Esophagus muscularis mucosa (tissue), 4 donors: Measurements from ENCODE around the gene KCNA10. TPM values are rescaled to one million over a fixed set of nuclear protein-coding genes. Genes with fewer than 3 reads are reported as not detected.

ENCODE experiments used
- DNase-seq: peaks from one replicate; pipeline ENCODE4 v3.0.0-alpha.2; 2017; ENCODE audit errors: extremely low spot score
- H3K27ac ChIP-seq, 4 donors: fragments of 200-600 bp; sonication (generic); replicated peaks in 1 of 4; 1 replicate in 3 of 4; 2 replicates in 1 of 4; pipeline ENCODE4 v1.5.1; 2016 to 2019; ENCODE audit warnings: mild to moderate bottlenecking in 1 of 4
- H3K27me3 ChIP-seq, 4 donors: fragments of 200-600 bp; sonication (generic); one replicate each; pipeline versions ENCODE4 v1.5.1 to v1.6.0; 2016 to 2019
- H3K36me3 ChIP-seq, 4 donors: fragments of 200-600 bp; sonication (generic); one replicate each; pipeline ENCODE4 v1.5.1; 2016 to 2019
- H3K4me1 ChIP-seq, 4 donors: fragments of 200-600 bp; sonication (generic); one replicate each; pipeline ENCODE4 v1.5.1; 2016 to 2019
- H3K4me3 ChIP-seq, 4 donors: fragments of 200-600 bp; sonication (generic); 1 replicate in 2 of 4; 2 replicates in 2 of 4; pipeline ENCODE4 v1.5.1; 2016 to 2019; ENCODE audit warnings: mild to moderate bottlenecking in 4 of 4, moderate library complexity in 1 of 4
- H3K9me3 ChIP-seq, 4 donors: fragments of 200-600 bp; sonication (generic); 1 replicate in 3 of 4; 2 replicates in 1 of 4; pipeline ENCODE4 v1.5.1; 2016 to 2019
- CTCF ChIP-seq, 3 experiments: fragments of 200-600 bp in 2 of 3; fragments of 450-650 bp in 1 of 3; sonication (generic) in 2 of 3; IDR thresholded peaks; one replicate each; pipeline ENCODE4 v1.5.1; 2017 to 2019; ENCODE audit warnings: antibody characterized with exemption in 3 of 3, mild to moderate bottlenecking in 2 of 3, moderate library complexity in 1 of 3
- EP300 ChIP-seq: sonication (generic); formaldehyde crosslinking; IDR thresholded peaks from one replicate; pipeline ENCODE4 v1.6.1; 2017; ENCODE audit warnings: antibody characterized with exemption
- POLR2A ChIP-seq: fragments of 450-650 bp; IDR thresholded peaks from one replicate; pipeline ENCODE4 v1.6.1; 2017; ENCODE audit warnings: antibody characterized with exemption, moderate library complexity, mild to moderate bottlenecking, low read depth
- POLR2AphosphoS5 ChIP-seq, 2 donors: sonication (generic); formaldehyde crosslinking; IDR thresholded peaks; one replicate each; pipeline ENCODE4 v1.6.1; 2017; ENCODE audit warnings: antibody characterized with exemption in 2 of 2
- WGBS: methylation state at CpG from one replicate; pipeline ENCODE4 v1.1.5; 2018; 5-methylcytosine and 5-hydroxymethylcytosine counted together
- intact Hi-C: fragments of 100-400 bp; cut with DNase I; formaldehyde crosslinking; loops from one replicate; pipeline ENCODE4 v1.15.1; 2023
- total RNA-seq, 4 donors: library from RNA; depleted of rRNA; stranded (reverse); fragments of >200 nt; gene quantifications; one replicate each; pipeline versions ENCODE4 v1.1.0 to v1.2.1, GENCODE V29; 2016

The KCNA10 gene
- total RNA-seq, 4 donors from 2014 or later, result 0.23 TPM; not detected in 3

- Histone ChIP-seq H3K27ac (no peak overlapping the region), H3K4me3 (no peak overlapping the region), H3K27me3 (no peaks in the 10 kb centered on the region), H3K36me3 (no peaks in the 10 kb centered on the region), H3K9me3 (no peaks in the 10 kb centered on the region), H3K4me1 (peaks cover 0 to 7% (median 0%) of the 10 kb centered on the region in 4 donors)
- WGBS, result 93% methylated on average over 6 of the region's 6 CpGs
- no peak for DNase-seq
- intact Hi-C loops, result no loop called here
- TF ChIP-seq POLR2A (no peak), CTCF (IDR thresholded peaks at IDR 0.05) (no peak), EP300 (no peak)
These were observed 9.3 kb downstream of the KCNA10 start for GRCh38 chr1:110509655-110510054.

DNA sequence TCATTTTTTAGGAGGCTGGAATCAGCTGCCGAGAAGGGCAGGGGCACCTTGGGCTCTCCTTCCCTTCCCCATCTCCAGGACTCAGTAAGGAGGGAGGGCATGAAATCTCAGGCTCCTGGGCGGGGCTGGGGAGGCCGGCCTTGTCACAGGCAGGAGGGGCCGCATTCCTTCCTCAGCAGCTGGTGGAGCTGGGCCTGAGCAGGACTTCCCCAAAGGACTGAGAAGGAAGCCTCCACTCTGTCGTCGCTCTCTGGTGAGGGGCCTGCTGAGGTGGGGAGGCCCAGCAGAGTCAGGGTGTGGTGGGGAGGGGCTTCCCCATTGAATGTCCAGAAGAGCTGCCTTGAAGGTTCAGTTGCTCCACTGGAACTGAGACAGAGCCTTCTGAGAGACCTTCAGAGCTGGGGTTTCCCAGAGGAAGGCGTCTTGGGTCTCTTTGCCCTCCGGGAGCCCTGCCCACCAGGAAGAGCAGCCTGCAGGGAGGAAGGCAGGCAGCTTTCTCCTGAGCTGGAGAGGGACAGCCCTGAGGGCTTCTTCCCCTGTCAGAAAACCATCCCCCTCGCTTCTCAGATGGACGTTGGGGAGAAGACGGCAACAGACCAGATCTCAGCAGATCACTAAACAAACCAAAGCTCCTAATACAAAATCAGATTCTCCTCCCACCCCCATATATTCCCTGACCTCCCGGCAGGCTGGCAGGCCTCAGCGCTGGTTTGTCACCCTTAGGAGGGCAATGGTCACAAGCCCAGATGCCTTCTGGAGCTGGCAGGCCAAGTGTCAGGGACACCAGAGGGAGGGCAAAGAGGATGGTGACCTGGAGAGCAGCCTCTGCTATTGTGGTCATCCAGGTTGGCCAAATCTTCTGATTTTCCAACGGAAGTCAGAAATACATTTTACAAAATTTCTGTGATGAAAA, 10.7 kb downstream of the KCNA10 start:
- H3K9me3 ChIP-seq, result no peaks in the 10 kb centered on the region
- no peaks in the 10 kb centered on the region for H3K36me3 ChIP-seq
- peaks cover 0 to 5% (median 0%) of the 10 kb centered on the region in 4 donors for H3K27me3 ChIP-seq
- no peak for DNase-seq
- H3K4me3 ChIP-seq, result no peak overlapping the region
- no peak overlapping the region for H3K27ac ChIP-seq
- no peak for TF ChIP-seq POLR2AphosphoS5 (IDR thresholded peaks at IDR 0.05)
- TF ChIP-seq POLR2A, result no peak
- TF ChIP-seq CTCF (IDR thresholded peaks at IDR 0.05), result no peak
- TF ChIP-seq EP300, result no peak
- H3K4me1 ChIP-seq, result peaks cover 0 to 7% (median 0%) of the 10 kb centered on the region in 4 donors
- intact Hi-C loops, result no loop called here
- 59% methylated on average over 11 of the region's 14 CpGs for WGBS

- no peak overlapping the region for H3K4me3 ChIP-seq
- intact Hi-C loops, result no loop called here
- DNase-seq, result no peak
- H3K36me3 ChIP-seq, result no peaks in the 10 kb centered on the region
- H3K4me1 ChIP-seq, result peaks cover 0 to 7% (median 0%) of the 10 kb centered on the region in 4 donors
- TF ChIP-seq POLR2A (no peak), POLR2AphosphoS5 (IDR thresholded peaks at IDR 0.05) (no peak), EP300 (no peak), CTCF (IDR thresholded peaks at IDR 0.05) (no peak)
- H3K9me3 ChIP-seq, result no peaks in the 10 kb centered on the region
- H3K27ac ChIP-seq, result no peak overlapping the region
- H3K27me3 ChIP-seq, result peaks cover 0 to 8% (median 0%) of the 10 kb centered on the region in 4 donors
- 86% methylated on average over 4 of the region's 4 CpGs for WGBS
These were observed 12.4 kb downstream of the KCNA10 start for GRCh38 chr1:110506541-110506940.

DNA sequence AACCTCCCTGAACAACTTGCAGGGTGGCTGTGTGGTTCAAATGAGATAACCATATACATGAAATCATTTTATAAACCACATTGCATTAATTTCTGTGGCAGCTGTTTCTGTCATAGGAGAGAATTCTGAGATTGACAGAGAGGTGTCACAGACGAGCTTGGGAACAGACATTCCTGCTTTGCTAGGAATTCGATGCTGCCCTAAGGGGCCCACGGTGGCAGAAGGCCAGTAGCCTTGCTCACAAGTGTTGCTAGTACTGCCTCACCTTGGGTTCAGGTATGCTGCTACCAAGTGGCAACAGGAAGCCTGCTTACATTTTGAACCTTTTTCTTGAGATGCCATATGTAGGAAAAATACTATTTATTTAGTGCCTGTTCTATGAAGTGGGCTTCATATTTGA, 13.4 kb downstream of the KCNA10 start:
- TF ChIP-seq POLR2A (no peak), POLR2AphosphoS5 (IDR thresholded peaks at IDR 0.05) (no peak), CTCF (IDR thresholded peaks at IDR 0.05) (no peak), EP300 (no peak)
- H3K9me3 ChIP-seq, result no peaks in the 10 kb centered on the region
- intact Hi-C loops, result no loop called here
- DNase-seq, result no peak
- peaks cover 0 to 7% (median 0%) of the 10 kb centered on the region in 4 donors for H3K4me1 ChIP-seq
- H3K4me3 ChIP-seq, result no peak overlapping the region
- H3K36me3 ChIP-seq, result no peaks in the 10 kb centered on the region
- H3K27ac ChIP-seq, result no peak overlapping the region
- 43% methylated on average over 3 of the region's 3 CpGs for WGBS
- H3K27me3 ChIP-seq, result peaks cover 0 to 9% (median 0%) of the 10 kb centered on the region in 4 donors
